ENCODE measurements around the gene CCNT2. TPM values are rescaled to one million over a fixed set of nuclear protein-coding genes. Genes with fewer than 3 reads are reported as not detected.
"Not testable (repeated sequence)": the region's sequence is repeated elsewhere in the genome, so short reads cannot be mapped to it uniquely, and the experiment has no call there.

Gene CCNT2
- 43.2 TPM for polyA plus RNA-seq (ENCODE audit: insufficient read length)

DNA sequence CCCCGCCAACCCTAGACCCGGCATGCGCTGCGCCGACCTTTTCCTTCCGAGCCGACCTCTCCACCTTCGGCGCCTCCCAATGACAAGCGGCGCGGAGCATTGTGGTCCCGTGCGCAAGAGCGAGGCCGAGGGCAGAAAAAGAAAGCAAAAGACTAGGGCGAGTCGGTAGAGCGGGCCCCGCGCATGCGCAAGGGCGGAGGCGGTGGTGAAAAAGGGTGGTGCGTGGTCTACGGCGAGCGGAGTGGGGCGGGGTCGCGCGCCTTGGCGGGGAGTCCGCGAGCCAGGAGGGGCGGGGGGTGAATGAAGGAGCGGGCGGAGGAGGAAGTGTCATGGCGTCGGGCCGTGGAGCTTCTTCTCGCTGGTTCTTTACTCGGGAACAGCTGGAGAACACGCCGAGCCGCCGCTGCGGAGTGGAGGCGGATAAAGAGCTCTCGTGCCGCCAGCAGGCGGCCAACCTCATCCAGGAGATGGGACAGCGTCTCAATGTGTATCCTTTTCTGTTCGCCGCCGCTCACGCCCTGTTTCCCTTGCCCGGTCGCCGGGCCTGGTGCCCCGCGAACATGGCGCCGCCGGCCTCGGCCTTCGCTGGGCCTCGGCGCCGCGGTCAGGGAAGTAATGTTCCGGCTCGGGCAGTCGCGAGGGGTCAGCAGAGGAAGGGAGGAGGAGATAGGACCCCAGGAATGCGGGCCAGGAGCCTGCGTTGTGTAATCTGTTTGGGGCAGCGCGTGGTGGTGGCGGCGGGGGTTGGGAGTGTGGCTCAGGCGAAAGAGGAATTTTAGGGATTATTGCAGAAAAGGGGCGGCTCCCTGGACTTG lies at the start of gene CCNT2:
Gene CCNT2 (plus strand): TSS at position 297 of the 815 bp plus-strand sequence. CDS start 33 bp downstream, at position 330.
- DNase-seq, result peak; percentile 99

GRCh38 chr2:134869946-134870736 lies 48.5 kb upstream of the CCNT2 start:
- DNase-seq, result peak; percentile 16

DNA sequence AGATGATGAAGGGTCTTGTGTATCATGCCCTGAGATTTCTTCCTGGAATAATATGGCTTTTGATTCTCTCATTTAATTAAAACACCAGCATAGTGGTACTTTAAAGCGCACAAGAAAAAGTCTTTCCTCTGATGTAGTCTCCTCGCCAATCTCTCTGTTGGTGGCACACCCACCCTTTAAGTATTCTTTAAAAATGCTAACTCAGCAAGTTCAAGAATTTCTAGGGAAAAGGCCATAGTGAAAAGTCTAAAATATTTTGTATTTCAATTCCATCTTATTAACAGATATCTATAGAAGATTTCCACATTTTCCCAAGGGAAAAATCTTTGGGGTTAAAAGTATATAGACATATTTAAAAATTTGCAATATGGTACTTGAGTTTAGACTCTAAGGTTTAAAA lies 45.5 kb upstream of the CCNT2 start:
- no peak for DNase-seq

DNA sequence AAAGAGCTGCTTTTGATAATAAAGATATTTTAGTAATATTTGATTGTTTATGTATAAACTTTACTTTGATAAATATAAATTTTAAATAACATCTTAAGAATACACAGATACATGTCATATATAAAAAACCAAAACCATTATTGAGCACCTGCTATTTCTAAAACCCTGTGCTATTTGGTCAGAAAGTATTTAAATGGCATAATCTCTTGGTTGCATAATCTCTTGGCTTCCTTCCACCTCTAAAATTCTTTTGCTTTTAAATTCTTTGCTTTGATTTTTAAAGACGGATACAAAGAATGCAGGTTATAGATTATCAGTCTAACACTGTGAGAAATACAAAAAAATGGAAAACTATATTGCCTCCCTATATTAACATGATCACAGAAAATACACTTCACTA lies 43.3 kb upstream of the CCNT2 start:
- DNase-seq, result no peak

GRCh38 chr2:134882773-134883172 lies 35.8 kb upstream of the CCNT2 start:
- no peak for DNase-seq

DNA sequence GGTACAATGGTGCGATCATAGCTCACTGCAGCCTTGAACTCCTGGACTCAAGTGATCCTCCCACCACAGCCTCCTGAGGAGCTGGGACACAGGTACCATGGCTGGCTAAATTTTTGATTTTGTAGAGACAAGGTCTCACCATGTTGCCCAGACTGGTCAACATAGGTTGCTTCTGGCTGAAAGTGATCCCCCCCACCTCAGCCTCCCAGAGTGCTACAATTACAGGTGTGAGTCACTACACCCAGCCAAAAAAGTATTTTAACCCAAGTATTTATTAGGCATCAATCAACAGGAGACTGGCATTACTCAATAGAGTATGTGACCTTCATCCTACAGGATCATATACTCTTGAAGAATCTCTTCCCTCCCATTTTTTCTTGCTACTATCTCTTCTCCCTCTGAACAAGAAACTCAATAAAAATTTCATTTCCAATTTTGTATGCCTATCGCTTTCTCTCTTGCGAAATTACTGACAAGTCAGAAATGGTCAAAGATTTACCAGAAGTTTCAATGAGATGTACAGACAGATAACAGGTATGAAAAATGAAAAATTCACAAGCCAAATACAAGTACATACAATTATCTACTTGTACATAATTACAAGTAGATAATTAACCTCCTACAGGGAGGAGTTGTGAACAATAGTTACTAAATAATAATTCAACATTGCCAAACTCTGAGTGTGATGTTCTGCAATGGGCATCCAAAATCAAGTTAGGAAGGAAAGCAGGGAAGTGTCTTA lies 34.9 kb upstream of the CCNT2 start:
- DNase-seq, result no peak

DNA sequence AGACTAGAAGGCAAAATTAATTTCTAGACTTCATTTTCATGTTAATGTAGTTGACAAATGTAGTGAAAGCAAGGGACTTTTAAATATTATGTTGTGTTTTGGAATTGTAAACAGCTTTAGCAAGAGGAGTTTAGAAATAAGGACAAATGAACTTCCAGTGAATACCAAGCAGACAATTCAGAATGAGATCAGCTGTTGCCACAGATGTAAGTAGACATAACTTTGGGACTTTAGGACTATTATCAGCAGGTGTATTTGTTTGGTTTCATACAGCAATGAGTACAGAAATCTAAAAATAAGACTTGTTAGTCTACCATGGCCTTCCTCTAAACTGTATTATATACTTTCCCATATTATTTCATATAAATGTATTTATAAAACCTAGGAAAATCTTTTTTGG lies 34.2 kb upstream of the CCNT2 start:
- no peak for DNase-seq

GRCh38 chr2:134892282-134893035 lies 26.2 kb upstream of the CCNT2 start:
- no peak for DNase-seq

GRCh38 chr2:134897932-134898331 lies 20.7 kb upstream of the CCNT2 start:
- DNase-seq, result no peak

GRCh38 chr2:134899204-134899603 lies 19.4 kb upstream of the CCNT2 start:
- no peak for DNase-seq

GRCh38 chr2:134900151-134900550 lies 18.5 kb upstream of the CCNT2 start:
- no peak for DNase-seq

DNA sequence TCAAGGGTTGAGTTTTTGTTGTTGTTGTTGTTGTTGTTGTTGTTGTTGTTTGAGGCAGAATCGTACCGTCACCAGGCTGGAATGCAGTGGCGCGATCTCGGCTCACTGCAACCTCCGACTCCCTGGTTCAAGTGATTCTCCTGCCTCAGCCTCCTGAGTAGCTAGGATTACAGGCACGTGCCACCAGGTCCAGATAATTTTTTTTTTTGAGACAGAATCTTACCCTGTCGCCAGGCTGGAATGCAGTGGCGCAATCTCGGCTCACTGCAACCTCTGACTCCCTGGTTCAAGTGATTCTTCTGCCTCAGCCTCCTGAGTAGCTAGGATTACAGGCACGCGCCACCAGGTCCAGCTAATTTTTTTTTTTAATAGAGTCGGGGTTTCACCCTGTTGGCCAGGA lies 14.9 kb upstream of the CCNT2 start:
- DNase-seq, result not testable (repeated sequence)

DNA sequence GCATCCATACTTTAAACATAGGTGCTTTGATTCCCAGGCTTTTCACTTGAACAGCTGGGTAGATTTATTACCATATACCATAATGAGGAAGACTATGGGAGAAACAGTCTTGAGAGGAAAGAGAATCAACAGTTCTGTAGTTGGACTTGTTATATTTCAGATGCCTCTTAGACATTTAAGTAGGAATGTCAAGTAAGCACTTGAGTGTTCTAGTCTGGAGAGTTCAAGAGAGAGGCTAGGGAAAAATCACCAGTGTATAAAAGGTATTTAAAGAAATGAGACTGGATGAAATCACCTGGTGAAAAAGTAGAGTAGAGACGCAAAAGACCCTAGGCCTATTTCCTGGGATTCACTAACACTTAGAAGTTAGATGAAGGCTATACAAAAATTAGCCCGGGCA lies 13.5 kb upstream of the CCNT2 start:
- no peak for DNase-seq

DNA sequence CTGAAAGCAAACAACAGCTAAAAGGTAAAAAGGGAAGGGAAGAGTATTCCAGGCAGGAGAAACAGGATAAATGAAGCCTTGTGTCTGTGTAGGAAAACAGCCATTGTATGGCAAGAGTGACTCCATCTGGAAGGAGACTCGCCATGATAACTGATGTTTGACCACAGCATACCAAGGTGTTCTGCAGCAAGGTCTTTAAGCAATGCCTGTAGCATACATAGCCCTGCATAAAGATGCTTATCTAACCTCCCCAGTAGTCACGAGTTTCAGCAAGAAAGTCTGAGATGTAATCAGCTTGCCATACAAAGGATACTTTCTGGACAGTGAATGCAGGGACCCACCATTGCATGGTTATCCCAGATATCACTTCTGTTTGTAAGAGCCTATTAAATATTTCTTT lies 11.9 kb upstream of the CCNT2 start:
- no peak for DNase-seq

- DNase-seq, result not testable (repeated sequence)
These were observed 11.0 kb upstream of the CCNT2 start for GRCh38 chr2:134907441-134908116.

DNA sequence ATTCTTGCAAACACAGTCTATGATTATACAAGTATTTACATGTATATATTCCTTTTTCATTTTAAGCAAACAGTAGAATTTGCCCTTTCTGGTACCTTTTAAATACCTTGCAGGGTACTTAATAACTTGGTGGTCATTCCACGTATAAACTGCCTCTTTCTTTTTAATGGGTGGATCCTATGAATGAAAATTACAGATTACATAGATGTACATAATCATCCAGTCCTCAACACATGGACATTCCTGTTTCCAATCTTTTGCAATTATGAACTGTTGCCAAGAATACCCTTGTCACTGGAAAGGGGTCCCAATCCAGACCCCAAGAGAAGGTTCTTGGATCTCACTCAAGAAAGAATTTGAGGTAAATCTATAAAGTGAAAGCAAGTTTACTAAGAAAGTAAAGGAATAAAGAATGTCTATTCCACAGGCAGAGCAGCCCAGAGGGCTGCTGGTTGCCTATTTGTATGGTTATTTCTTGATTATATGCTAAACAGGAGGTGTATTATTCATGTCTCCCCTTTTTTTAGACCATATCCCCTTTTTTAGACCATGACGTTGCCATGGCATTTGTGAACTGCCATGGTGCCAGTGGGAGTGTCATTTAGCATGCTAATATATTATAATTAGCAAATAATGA lies 7.7 kb upstream of the CCNT2 start:
- no peak for DNase-seq

DNA sequence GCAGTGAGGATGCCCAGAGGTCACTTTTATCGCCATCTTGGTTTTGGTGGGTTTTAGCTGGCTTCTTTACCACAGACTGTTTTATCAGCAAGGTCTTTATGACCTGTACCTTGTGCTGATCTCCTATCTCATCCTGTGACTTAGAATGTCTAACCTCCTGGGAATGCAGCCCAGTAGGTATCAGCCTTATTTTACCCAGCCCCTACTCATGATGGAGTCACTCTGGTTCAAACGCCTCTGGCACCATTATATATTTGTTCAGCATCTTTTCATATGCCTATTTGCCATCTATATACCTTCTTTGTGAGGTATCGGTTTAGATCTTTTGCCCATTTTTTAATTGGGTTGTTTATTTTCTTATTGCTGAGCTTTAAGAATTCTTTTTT lies 7.2 kb upstream of the CCNT2 start:
- no peak for DNase-seq

DNA sequence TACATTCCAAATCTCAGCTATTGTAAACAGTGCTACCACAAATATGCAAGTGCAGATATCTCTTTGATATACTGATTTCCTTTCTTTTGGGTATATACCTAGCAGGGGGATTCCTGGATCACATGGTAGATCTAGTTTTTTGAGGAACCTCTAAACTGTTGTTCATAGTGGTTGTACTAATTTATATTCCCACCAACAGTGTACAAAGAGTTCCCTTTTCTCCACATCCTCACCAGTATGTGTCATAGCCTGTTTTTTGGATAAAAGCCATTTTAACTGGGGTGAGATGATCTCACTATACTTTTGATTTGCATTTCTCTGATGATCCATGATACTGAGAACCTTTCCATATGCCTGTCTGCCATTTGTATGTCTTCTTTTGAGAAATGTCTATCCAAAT lies 6.3 kb upstream of the CCNT2 start:
- DNase-seq, result no peak

DNA sequence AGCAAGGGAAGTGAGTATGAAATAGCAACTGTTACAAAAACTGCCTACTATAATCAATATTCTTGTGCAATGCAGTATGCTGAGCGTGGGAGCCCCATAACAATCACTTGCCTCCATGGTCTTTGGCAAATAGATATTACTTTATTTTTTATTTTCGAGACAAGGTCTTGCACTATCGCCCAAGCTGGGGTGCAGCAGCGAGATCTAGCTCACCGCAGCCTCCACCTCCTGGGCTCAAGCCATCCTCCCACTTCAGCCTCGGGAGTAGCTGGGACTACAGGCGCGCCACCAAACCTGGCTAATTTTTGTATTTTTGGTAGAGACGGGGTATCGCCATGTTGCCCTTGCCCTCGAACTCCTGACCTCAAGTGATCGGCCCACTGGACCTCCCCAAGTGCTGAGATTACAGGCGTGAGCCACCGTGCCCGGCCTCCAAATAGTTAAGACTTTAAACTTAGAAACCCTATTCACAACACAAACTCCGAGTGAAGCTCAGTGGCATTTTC lies 1.2 kb upstream of the CCNT2 start:
- DNase-seq, result peak; percentile 10

DNA sequence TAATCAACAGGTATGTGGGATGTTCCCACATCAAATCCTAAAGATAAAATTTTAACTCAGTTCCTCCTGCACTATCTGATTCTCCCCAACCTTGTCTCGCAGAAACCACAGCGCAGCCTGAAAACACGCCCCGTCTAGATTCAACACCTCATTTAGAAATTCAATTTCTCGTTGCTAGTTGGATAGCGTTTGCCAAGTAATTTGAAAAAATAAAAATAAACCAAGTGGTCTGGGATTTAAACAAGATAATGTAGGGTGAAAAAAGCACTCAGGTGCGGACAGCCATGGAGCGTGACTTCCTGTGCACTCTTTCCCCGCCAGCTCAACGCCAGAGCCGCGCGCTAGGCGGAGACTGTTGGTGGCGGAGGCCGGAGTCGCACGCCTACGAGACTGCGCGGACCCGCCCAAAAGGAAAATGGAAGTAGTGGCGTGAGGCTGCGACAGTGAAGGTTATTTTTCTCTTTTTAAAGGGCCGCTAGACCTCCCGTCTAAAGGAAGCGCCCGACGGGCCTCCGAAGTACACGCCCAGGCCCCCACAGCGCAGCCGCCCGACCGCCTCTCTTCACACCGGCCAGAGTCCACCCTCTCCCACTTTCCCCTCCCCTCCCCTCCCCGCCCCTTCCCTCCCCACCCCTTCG lies 615 bp upstream of the CCNT2 start:
- peak; percentile 92 for DNase-seq
